Measurements from ENCODE around the gene BIN1. TPM values are rescaled to one million over a fixed set of nuclear protein-coding genes. Genes with fewer than 3 reads are reported as not detected.

BIN1 gene
- total RNA-seq, 1 donor from 2014 or later: 50.2 TPM

- H3K4me1 ChIP-seq (ENCODE audit: insufficient read depth, low read length): no peaks in the 10 kb centered on the region
- H3K36me3 ChIP-seq (ENCODE audit: insufficient read depth, low read length): no peaks in the 10 kb centered on the region
- H3K79me2 ChIP-seq (ENCODE audit: insufficient read depth, low read length): no peaks in the 10 kb centered on the region
- peaks cover 5% of the 10 kb centered on the region for H3K36me3 Mint-ChIP-seq (ENCODE audit: low read depth, unreplicated experiment)
- no peak overlapping the region for H3K27ac Mint-ChIP-seq (ENCODE audit: unreplicated experiment)
- no peaks in the 10 kb centered on the region for H3K4me1 Mint-ChIP-seq (ENCODE audit: low read depth, unreplicated experiment)
- H3K27me3 Mint-ChIP-seq (ENCODE audit: low read depth, unreplicated experiment): no peaks in the 10 kb centered on the region
- peak overlapping the region; percentile 46 for H3K4me2 ChIP-seq (ENCODE audit: low read length)
- FAIRE-seq (no peak), DNase-seq (ENCODE audit: low read depth) (no peak)
- no peak overlapping the region for H3K4me3 Mint-ChIP-seq (ENCODE audit: unreplicated experiment)
- H3K9me3 Mint-ChIP-seq (ENCODE audit: unreplicated experiment): no peaks in the 10 kb centered on the region
- no peaks in the 10 kb centered on the region for H3K27me3 ChIP-seq (ENCODE audit: insufficient read depth, low read length)
- TF ChIP-seq CTCF (IDR thresholded peaks at IDR 0.05; ENCODE audit: insufficient read depth, low read depth, low read length) (peak; percentile 57), EZH2 (IDR thresholded peaks at IDR 0.05; ENCODE audit: insufficient read depth, low read length) (no peak)
- no peaks in the 10 kb centered on the region for H3K9me3 ChIP-seq (ENCODE audit: insufficient read depth, low read depth, low read length)
- H3K9ac ChIP-seq (ENCODE audit: low read length): peak overlapping the region; percentile 59
- no peak overlapping the region for H3K4me3 ChIP-seq (ENCODE audit: insufficient read depth, low read depth, low read length)
- H3K27ac ChIP-seq (ENCODE audit: low read depth, low read length): no peak overlapping the region
- H4K20me1 ChIP-seq (ENCODE audit: insufficient read depth, low read length): no peaks in the 10 kb centered on the region
- H2AFZ ChIP-seq (ENCODE audit: low read depth, low read length): peak overlapping the region; percentile 60
Observed at GRCh38 chr2:127049927-127050802, 56.8 kb downstream of the BIN1 start.

- H3K9ac ChIP-seq (ENCODE audit: low read length): no peak overlapping the region
- H3K9me3 ChIP-seq (ENCODE audit: insufficient read depth, low read depth, low read length): no peaks in the 10 kb centered on the region
- no peaks in the 10 kb centered on the region for H3K27me3 Mint-ChIP-seq (ENCODE audit: low read depth, unreplicated experiment)
- H2AFZ ChIP-seq (ENCODE audit: low read depth, low read length): no peak overlapping the region
- no peaks in the 10 kb centered on the region for H3K79me2 ChIP-seq (ENCODE audit: insufficient read depth, low read length)
- H3K9me3 Mint-ChIP-seq (ENCODE audit: unreplicated experiment): no peaks in the 10 kb centered on the region
- H3K27me3 ChIP-seq (ENCODE audit: insufficient read depth, low read length): no peaks in the 10 kb centered on the region
- H4K20me1 ChIP-seq (ENCODE audit: insufficient read depth, low read length): no peaks in the 10 kb centered on the region
- FAIRE-seq (no peak), DNase-seq (ENCODE audit: low read depth) (no peak)
- no peak overlapping the region for H3K4me2 ChIP-seq (ENCODE audit: low read length)
- H3K4me1 ChIP-seq (ENCODE audit: insufficient read depth, low read length): no peaks in the 10 kb centered on the region
- no peaks in the 10 kb centered on the region for H3K4me1 Mint-ChIP-seq (ENCODE audit: low read depth, unreplicated experiment)
- TF ChIP-seq EZH2 (IDR thresholded peaks at IDR 0.05; ENCODE audit: insufficient read depth, low read length) (no peak), CTCF (IDR thresholded peaks at IDR 0.05; ENCODE audit: insufficient read depth, low read depth, low read length) (no peak)
- H3K4me3 Mint-ChIP-seq (ENCODE audit: unreplicated experiment): no peak overlapping the region
- H3K27ac ChIP-seq (ENCODE audit: low read depth, low read length): no peak overlapping the region
- peaks cover 3% of the 10 kb centered on the region for H3K36me3 Mint-ChIP-seq (ENCODE audit: low read depth, unreplicated experiment)
- H3K4me3 ChIP-seq (ENCODE audit: insufficient read depth, low read depth, low read length): no peak overlapping the region
- no peaks in the 10 kb centered on the region for H3K36me3 ChIP-seq (ENCODE audit: insufficient read depth, low read length)
- no peak overlapping the region for H3K27ac Mint-ChIP-seq (ENCODE audit: unreplicated experiment)
Observed at GRCh38 chr2:127048969-127049897, 57.7 kb downstream of the BIN1 start.

Data from astrocyte (in vitro differentiated cells and primary cell).